ENCODE data around the gene FILIP1. TPM values are rescaled to one million over a fixed set of nuclear protein-coding genes. Genes with fewer than 3 reads are reported as not detected.

The FILIP1 gene
- total RNA-seq, 1 donor from 2014 or later, result 22.9 TPM

GRCh38 chr6:75268121-75268987 lies 225.2 kb downstream of the FILIP1 start:
- DNase-seq (ENCODE audit: low spot score), result no peak

- DNase-seq (ENCODE audit: low spot score), result no peak
Measured at GRCh38 chr6:75267461-75267860, 226.1 kb downstream of the FILIP1 start.

GRCh38 chr6:75266716-75267291 lies 226.8 kb downstream of the FILIP1 start:
- no peak for DNase-seq (ENCODE audit: low spot score)

- no peak for DNase-seq (ENCODE audit: low spot score)
Measured at GRCh38 chr6:75263401-75263750, 230.2 kb downstream of the FILIP1 start.

- no peak for DNase-seq (ENCODE audit: low spot score)
Measured at GRCh38 chr6:75262716-75263400, 230.7 kb downstream of the FILIP1 start.

GRCh38 chr6:75261299-75261698 lies 232.3 kb downstream of the FILIP1 start:
- DNase-seq (ENCODE audit: low spot score), result no peak

- DNase-seq (ENCODE audit: low spot score), result no peak
Measured at GRCh38 chr6:75257343-75258087, 236.1 kb downstream of the FILIP1 start.

- no peak for DNase-seq (ENCODE audit: low spot score)
Measured at GRCh38 chr6:75250552-75250951, 243.0 kb downstream of the FILIP1 start.

- DNase-seq (ENCODE audit: low spot score), result no peak
Measured at GRCh38 chr6:75249837-75250236, 243.8 kb downstream of the FILIP1 start.

GRCh38 chr6:75246386-75246785 lies 247.2 kb downstream of the FILIP1 start:
- DNase-seq (ENCODE audit: low spot score), result no peak

GRCh38 chr6:75244063-75244584 lies 249.5 kb downstream of the FILIP1 start:
- no peak for DNase-seq (ENCODE audit: low spot score)

GRCh38 chr6:75243333-75244062 lies 250.1 kb downstream of the FILIP1 start, which contains the start of gene COX7A2:
TSS of gene COX7A2 (minus strand) at chr6:75243801. CDS start at chr6:75243734, 67 bp downstream.
- peak; percentile 93 for DNase-seq (ENCODE audit: low spot score)

Other genes with a start within 250 kb of the FILIP1 start
- gene COX7A2, start 250.0 kb downstream of the FILIP1 start, total RNA-seq, result 376 TPM
- 102 TPM for gene TMEM30A, start 209.0 kb downstream of the FILIP1 start, total RNA-seq
- 71.2 TPM for gene SENP6, start 108.1 kb upstream of the FILIP1 start, total RNA-seq